Subcutaneous abdominal adipose tissue (tissue), 5 donors: Measurements from ENCODE around the gene DNAAF8.

Experiments
- H3K27ac ChIP-seq: one replicate; pipeline ENCODE4 v1.7.0; 2013; ENCODE audit warnings: low read depth, mild to moderate bottlenecking, inconsistent platforms, low read length, moderate library complexity
- H3K27me3 ChIP-seq, 5 donors: one replicate each; pipeline ENCODE4 v1.7.0; 2013; ENCODE audit warnings: low read length in 5 of 5, inconsistent platforms in 1 of 5; ENCODE audit not compliant: control insufficient read depth in 5 of 5, insufficient read depth in 4 of 5
- H3K36me3 ChIP-seq, 5 donors: one replicate each; pipeline ENCODE4 v1.7.0; 2013; ENCODE audit warnings: low read length in 5 of 5; ENCODE audit not compliant: control insufficient read depth in 5 of 5, insufficient read depth in 5 of 5
- H3K4me1 ChIP-seq, 5 donors: one replicate each; pipeline ENCODE4 v1.7.0; 2013; ENCODE audit warnings: low read length in 5 of 5, mild to moderate bottlenecking in 3 of 5, moderate library complexity in 1 of 5; ENCODE audit not compliant: control insufficient read depth in 5 of 5, insufficient read depth in 5 of 5
- H3K4me3 ChIP-seq, 5 donors: one replicate each; pipeline ENCODE4 v1.7.0; 2013; ENCODE audit warnings: low read length in 5 of 5, low read depth in 1 of 5
- H3K9ac ChIP-seq, 5 donors: one replicate each; pipeline ENCODE4 v1.7.0; 2013; ENCODE audit warnings: low read length in 5 of 5, mild to moderate bottlenecking in 4 of 5, moderate library complexity in 3 of 5
- H3K9me3 ChIP-seq, 5 donors: one replicate each; pipeline ENCODE4 v1.7.0; 2013; ENCODE audit warnings: low read length in 5 of 5; ENCODE audit not compliant: control insufficient read depth in 5 of 5
- donor health status: healthy.
- donor health status: healthy.
- donor health status: healthy.
- donor health status: healthy.
- donor health status: healthy.

DNAAF8 gene

DNA sequence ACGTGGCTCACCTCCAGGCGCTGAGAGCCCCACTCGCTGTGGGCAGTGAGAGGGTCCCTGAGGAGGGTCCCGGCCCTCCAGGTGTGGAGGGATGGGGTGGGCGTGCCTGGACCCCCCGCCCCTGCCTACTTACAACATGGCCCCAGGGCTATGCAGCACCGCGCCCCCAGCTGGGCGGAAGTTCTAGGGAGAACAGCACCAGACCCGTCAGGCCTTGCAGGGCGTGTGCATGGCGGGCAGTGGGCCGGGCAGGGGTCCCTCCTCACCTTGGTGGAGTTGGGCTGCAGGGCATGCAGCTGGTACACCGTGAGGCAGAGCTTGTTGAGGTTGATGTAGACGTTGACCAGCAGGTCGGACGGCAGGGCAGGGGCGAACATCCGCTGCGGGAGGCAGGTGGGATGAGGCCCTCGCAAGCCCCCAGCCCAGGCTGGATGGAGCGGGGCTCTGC, 63.5 kb downstream of the DNAAF8 start:
- no peak overlapping the region for H3K27ac ChIP-seq
- peaks cover 0 to 16% (median 3%) of the 10 kb centered on the region in 5 donors for H3K36me3 ChIP-seq
- peaks cover 0 to 23% (median 11%) of the 10 kb centered on the region in 5 donors for H3K4me1 ChIP-seq
- H3K27me3 ChIP-seq: no peaks in the 10 kb centered on the region
- H3K9me3 ChIP-seq: no peaks in the 10 kb centered on the region
- no peak overlapping the region for H3K9ac ChIP-seq
- H3K4me3 ChIP-seq: no peak overlapping the region

DNA sequence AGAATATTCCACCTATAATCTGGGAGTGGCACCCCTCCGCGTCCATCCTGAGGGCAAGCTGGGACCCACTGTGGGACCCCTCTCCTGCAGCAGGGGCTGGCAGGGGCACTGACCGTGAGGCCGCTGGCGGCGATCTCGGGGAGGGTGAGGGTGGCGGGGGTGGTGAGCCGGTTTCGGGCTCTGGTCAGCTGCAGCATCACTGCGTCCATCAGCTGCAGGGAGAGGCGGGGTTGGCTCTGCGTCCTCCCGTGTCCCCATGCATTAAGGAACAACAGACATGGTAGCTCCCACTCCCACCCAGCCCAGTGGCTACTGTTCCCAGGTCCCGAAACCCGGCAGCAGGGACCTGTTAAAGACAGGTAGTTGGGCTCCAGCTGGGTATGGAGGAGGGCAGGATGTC, 64.1 kb downstream of the DNAAF8 start:
- Histone ChIP-seq H3K9me3 (no peaks in the 10 kb centered on the region), H3K9ac (no peak overlapping the region), H3K27me3 (no peaks in the 10 kb centered on the region), H3K4me1 (peaks cover 0 to 29% (median 17%) of the 10 kb centered on the region in 5 donors), H3K4me3 (no peak overlapping the region), H3K27ac (no peak overlapping the region), H3K36me3 (peaks cover 0 to 16% (median 3%) of the 10 kb centered on the region in 5 donors)
